IMR-90 (cell line): ENCODE data around the gene CCL4. TPM values are rescaled to one million over a fixed set of nuclear protein-coding genes. Genes with fewer than 3 reads are reported as not detected.

Experiments used
- ATAC-seq: fragments of 200-7000 bp; cut with Tn5 transposase; 2 replicates; pipeline ENCODE4 v1.9.1; 2020; ENCODE audit warnings: low read depth, mild to moderate bottlenecking, moderate library complexity
- BruUV-seq: library from RNA; stranded (reverse); fragments of 400-500 nt; replicated peaks from 2 replicates; lab custom pipeline; 2021; lab: Mats Ljungman, UMichigan
- CTCF ChIA-PET: fragments of 300-600 bp; formaldehyde crosslinking; extraction: SDS; loops from one replicate; lab custom pipeline; 2021; ENCODE audit warnings: antibody characterized with exemption; lab: Yijun Ruan, JAX
- POLR2A ChIA-PET: fragments of 300-600 bp; sonication (Branson Sonifier 250); formaldehyde crosslinking; loops from one replicate; lab custom pipeline; 2022; ENCODE audit warnings: antibody characterized with exemption; ENCODE audit not compliant: unreplicated experiment; lab: Charles Lee
- DNase-seq: peaks from one replicate; pipeline ENCODE4 v3.0.0; 2013
- H2AFZ ChIP-seq: replicated peaks from 2 replicates; pipeline ENCODE3; 2013; ENCODE audit warnings: low read length, mild to moderate bottlenecking; ENCODE audit not compliant: poor library complexity
- H2AK5ac ChIP-seq: 2 replicates; pipeline ENCODE4 v1.6.1; 2013; ENCODE audit warnings: low read depth, low read length, inconsistent platforms
- H2AK9ac ChIP-seq: replicated peaks from 2 replicates; pipeline ENCODE3; 2013; ENCODE audit warnings: mild to moderate bottlenecking, low read depth, low read length, moderate library complexity; ENCODE audit not compliant: poor library complexity
- H2BK120ac ChIP-seq: 2 replicates; pipeline ENCODE4 v1.6.1; 2013; ENCODE audit warnings: low read depth, low read length, inconsistent platforms
- H2BK15ac ChIP-seq: 3 replicates; pipeline ENCODE4 v1.6.1; 2013; ENCODE audit warnings: low read depth, low read length, inconsistent platforms
- H2BK20ac ChIP-seq: 2 replicates; pipeline ENCODE4 v1.6.1; 2013; ENCODE audit warnings: low read depth, mild to moderate bottlenecking, inconsistent platforms, low read length, moderate library complexity
- H2BK5ac ChIP-seq: 2 replicates; pipeline ENCODE4 v1.6.1; 2013; ENCODE audit warnings: mild to moderate bottlenecking, low read depth, low read length, inconsistent platforms; ENCODE audit not compliant: poor library complexity, severe bottlenecking
- H3K14ac ChIP-seq: replicated peaks from 2 replicates; pipeline ENCODE4 v1.6.1; 2013; ENCODE audit warnings: low read depth, low read length, inconsistent platforms
- H3K18ac ChIP-seq: 2 replicates; pipeline ENCODE4 v1.6.1; 2013; ENCODE audit warnings: low read depth, low read length, control low read depth
- H3K23ac ChIP-seq: 2 replicates; pipeline ENCODE4 v1.6.1; 2013; ENCODE audit warnings: low read depth, low read length, inconsistent platforms
- H3K27ac ChIP-seq: 2 replicates; pipeline ENCODE4 v1.5.1; 2013; ENCODE audit warnings: mild to moderate bottlenecking, control low read depth, low read length; ENCODE audit not compliant: insufficient read depth
- H3K27me3 ChIP-seq: 2 replicates; pipeline ENCODE4 v1.6.1; 2013; ENCODE audit warnings: low read length; ENCODE audit not compliant: control insufficient read depth, insufficient read depth
- H3K36me3 ChIP-seq: 2 replicates; pipeline ENCODE4 v1.6.1; 2013; ENCODE audit warnings: low read length, mixed read lengths; ENCODE audit not compliant: control insufficient read depth, insufficient read depth
- H3K4ac ChIP-seq: 2 replicates; pipeline ENCODE4 v1.6.1; 2013; ENCODE audit warnings: low read depth, low read length, inconsistent platforms
- H3K4me1 ChIP-seq: 2 replicates; pipeline ENCODE4 v1.6.1; 2013; ENCODE audit warnings: low read length, mixed read lengths; ENCODE audit not compliant: control insufficient read depth, insufficient read depth
- H3K4me2 ChIP-seq: 2 replicates; pipeline ENCODE4 v1.6.1; 2013; ENCODE audit warnings: low read depth, mild to moderate bottlenecking, control low read depth, low read length, moderate library complexity
- H3K4me3 ChIP-seq: 2 replicates; pipeline ENCODE4 v1.5.1; 2013; ENCODE audit warnings: low read depth, mild to moderate bottlenecking, control low read depth, low read length, moderate library complexity; ENCODE audit not compliant: insufficient read depth
- H3K56ac ChIP-seq: 2 replicates; pipeline ENCODE4 v1.6.1; 2013; ENCODE audit warnings: low read length, inconsistent platforms; ENCODE audit not compliant: insufficient read depth; ENCODE audit errors: extremely low read depth
- H3K79me1 ChIP-seq, 2 experiments: 2 replicates each; pipeline ENCODE4 v1.6.1; 2013; ENCODE audit warnings: low read length in 2 of 2, inconsistent platforms in 1 of 2, low read depth in 1 of 2
- H3K9ac ChIP-seq: 2 replicates; pipeline ENCODE4 v1.6.1; 2013; ENCODE audit warnings: low read depth, low read length, control low read depth
- H3K9me1 ChIP-seq: 2 replicates; pipeline ENCODE4 v1.6.1; 2013; ENCODE audit warnings: low read length, inconsistent platforms; ENCODE audit not compliant: insufficient read depth
- H3K9me3 ChIP-seq: 2 replicates; pipeline ENCODE4 v1.6.1; 2013; ENCODE audit warnings: low read length; ENCODE audit not compliant: control insufficient read depth, insufficient read depth
- H4K20me1 ChIP-seq: 2 replicates; pipeline ENCODE4 v1.6.1; 2013; ENCODE audit warnings: low read length, inconsistent platforms; ENCODE audit not compliant: insufficient read depth
- H4K5ac ChIP-seq: 2 replicates; pipeline ENCODE4 v1.6.1; 2013; ENCODE audit warnings: mild to moderate bottlenecking, low read depth, low read length, control low read depth
- H4K8ac ChIP-seq, 2 experiments: 2 replicates each; pipeline ENCODE4 v1.6.1; 2013; ENCODE audit warnings: low read depth in 2 of 2, low read length in 2 of 2, control low read depth in 1 of 2, inconsistent platforms in 1 of 2
- H4K91ac ChIP-seq: 2 replicates; pipeline ENCODE4 v1.6.1; 2013; ENCODE audit warnings: low read depth, low read length, inconsistent platforms; ENCODE audit not compliant: insufficient read depth
- CHD1 ChIP-seq: IDR thresholded peaks from 2 replicates; pipeline ENCODE4 v1.6.1; 2012; ENCODE audit warnings: low read depth, low read length, improper control_type of control experiment
- WGBS, 2 experiments: methylation state at CpG; one replicate each; pipeline versions ENCODE4 v1.1.5 to v1.1.7; 2013; ENCODE audit warnings: missing lambda C conversion rate in 2 of 2; ENCODE audit not compliant: insufficient read length in 1 of 2; ENCODE audit errors: extremely low coverage in 2 of 2; 5-methylcytosine and 5-hydroxymethylcytosine counted together
- dilution Hi-C: fragments of 300-500 bp; cut with HindIII; formaldehyde crosslinking; loops from one replicate; pipeline ENCODE4 v1.14.3; 2018; ENCODE audit warnings: low sequenced_read_pairs; ENCODE audit not compliant: unreplicated experiment
- in situ Hi-C: fragments of 300-500 bp; cut with MboI; formaldehyde crosslinking; loops from 3 replicates; pipeline ENCODE4 v1.14.3; 2019; ENCODE audit warnings: low sequenced_read_pairs, inconsistent platforms, mixed read lengths
- intact Hi-C: fragments of 100-400 bp; cut with micrococcal nuclease; formaldehyde crosslinking; loops from 2 replicates; pipeline ENCODE4 v1.10.0; 2022
- polyA plus RNA-seq, 3 experiments: library from polyadenylated mRNA; depleted of rRNA; stranded (reverse); fragments of >200 nt; gene quantifications; 2 replicates each; pipeline ENCODE4 v1.2.3, GENCODE V29; 2012; ENCODE audit warnings: low replicate concordance in 1 of 3
- total RNA-seq: library from RNA; depleted of rRNA; stranded (reverse); fragments of >200 nt; gene quantifications from 2 replicates; pipeline ENCODE4 v1.2.3, GENCODE V29; 2012

Gene CCL4
- total and polyA plus RNA-seq, 2 of the 4 experiments (the other 2 are of a cell fraction), result not detected

DNA sequence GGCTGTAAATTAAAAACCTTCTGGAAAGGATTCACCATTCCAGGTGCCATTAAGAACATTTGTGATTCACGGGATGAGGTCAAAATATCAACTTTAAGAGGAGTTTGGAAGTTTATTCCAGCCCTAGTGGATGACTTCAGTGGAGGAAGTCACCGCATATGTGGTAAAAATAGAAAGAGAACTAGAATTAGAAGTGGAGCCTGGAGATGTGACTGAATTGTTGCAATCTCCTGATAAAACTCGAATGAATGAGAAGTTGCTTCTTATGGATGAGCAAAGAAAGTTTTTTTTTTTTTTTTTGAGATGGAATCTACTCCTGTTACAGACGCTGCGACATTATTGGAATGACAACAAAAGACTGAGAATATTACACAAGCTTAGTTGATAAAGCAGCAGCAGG, 26.7 kb downstream of the CCL4 start:
- no peak for TF ChIP-seq CHD1
- H2AK9ac ChIP-seq, result no peak overlapping the region
- in situ Hi-C loops, result no loop called here
- H2BK120ac ChIP-seq, result no peak overlapping the region
- no peak overlapping the region for H3K9ac ChIP-seq
- H4K5ac ChIP-seq, result no peak overlapping the region
- intact Hi-C loops, result no loop called here
- ChIA-PET CTCF (no interaction called here), POLR2A (no interaction called here)
- no peak overlapping the region for H3K4me2 ChIP-seq
- H4K20me1 ChIP-seq, result no peaks in the 10 kb centered on the region
- no peaks in the 10 kb centered on the region for H3K36me3 ChIP-seq
- H2BK20ac ChIP-seq, result no peak overlapping the region
- peaks cover 1% of the 10 kb centered on the region; the same call in 1 of the 2 replicates for H3K9me3 ChIP-seq
- WGBS, 2 experiments, result 32% methylated on average over 5 of the region's 5 CpGs; no CpG with 5 or more reads in 1 of the 2 experiments
- no peaks in the 10 kb centered on the region for H3K27me3 ChIP-seq
- H3K79me1 ChIP-seq, result no peaks in the 10 kb centered on the region
- no peaks in the 10 kb centered on the region for H3K4me1 ChIP-seq
- H4K91ac ChIP-seq, result no peak overlapping the region
- no peak overlapping the region for H3K27ac ChIP-seq
- no peak overlapping the region for H3K23ac ChIP-seq
- H3K4ac ChIP-seq, result no peak overlapping the region
- no peak overlapping the region for H3K18ac ChIP-seq
- H2BK15ac ChIP-seq, result no peak overlapping the region
- H4K8ac ChIP-seq, result no peak overlapping the region
- dilution Hi-C loops, result no loop called here
- no peak overlapping the region for H2AK5ac ChIP-seq
- H3K14ac ChIP-seq, result no peak overlapping the region
- no peak overlapping the region for H3K4me3 ChIP-seq
- no TSS peak for BruUV-seq
- no peak overlapping the region for H3K56ac ChIP-seq
- ATAC-seq, result no peak
- no peaks in the 10 kb centered on the region for H3K9me1 ChIP-seq
- H2BK5ac ChIP-seq, result no peak overlapping the region
- H2AFZ ChIP-seq, result no peak overlapping the region
- no peak for DNase-seq
